Epidermal melanocyte (primary cell): ENCODE measurements around the gene MRPL46.
"Not testable (repeated sequence)": the region's sequence is repeated elsewhere in the genome, so short reads cannot be mapped to it uniquely, and the experiment has no call there.

ENCODE experiments used
- DNase-seq: peaks from one replicate; pipeline ENCODE4 v3.0.0; 2011; ENCODE audit warnings: low spot score; ENCODE audit not compliant: insufficient read length

MRPL46 gene

DNA sequence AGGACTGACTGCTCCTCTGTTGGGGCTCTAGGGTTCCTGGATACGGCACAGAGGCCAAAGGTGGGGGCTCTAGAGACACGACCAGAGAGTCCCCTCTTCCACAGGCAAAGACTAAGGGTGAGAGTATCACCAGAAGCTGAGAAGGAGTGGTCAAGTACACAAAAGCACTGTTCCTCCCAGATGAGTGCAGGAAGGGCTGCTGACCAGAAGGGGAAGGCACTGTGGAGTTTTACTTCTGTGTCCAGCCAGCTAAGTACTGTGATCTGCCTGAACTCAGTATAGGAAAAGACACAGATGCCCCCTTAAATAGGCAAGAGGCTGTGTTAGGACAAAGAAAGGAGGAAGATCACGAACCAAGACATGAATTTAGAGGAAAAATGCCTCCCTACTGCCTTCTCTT is 12.0 kb upstream of the MRPL46 start:
- DNase-seq, result no peak

DNA sequence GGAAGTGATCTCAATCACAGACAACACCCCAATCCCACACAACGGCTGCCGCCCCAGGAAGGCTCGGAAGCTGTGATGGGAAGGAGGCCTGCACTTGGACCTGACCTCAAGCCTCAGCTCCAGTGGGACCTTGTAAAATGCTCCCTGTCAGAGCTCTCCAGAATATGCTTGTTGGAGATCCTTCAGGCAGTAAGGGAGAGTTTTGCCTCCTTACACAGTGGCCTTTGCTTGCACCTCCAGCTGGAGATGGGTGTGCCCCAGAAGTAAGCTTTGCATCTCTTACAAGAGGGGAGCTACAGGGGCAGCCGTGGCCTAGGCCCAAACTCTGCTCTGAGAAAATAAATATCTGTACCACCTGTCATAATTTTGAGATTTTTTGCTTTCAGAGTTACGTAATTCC is 10.7 kb upstream of the MRPL46 start:
- no peak for DNase-seq

DNA sequence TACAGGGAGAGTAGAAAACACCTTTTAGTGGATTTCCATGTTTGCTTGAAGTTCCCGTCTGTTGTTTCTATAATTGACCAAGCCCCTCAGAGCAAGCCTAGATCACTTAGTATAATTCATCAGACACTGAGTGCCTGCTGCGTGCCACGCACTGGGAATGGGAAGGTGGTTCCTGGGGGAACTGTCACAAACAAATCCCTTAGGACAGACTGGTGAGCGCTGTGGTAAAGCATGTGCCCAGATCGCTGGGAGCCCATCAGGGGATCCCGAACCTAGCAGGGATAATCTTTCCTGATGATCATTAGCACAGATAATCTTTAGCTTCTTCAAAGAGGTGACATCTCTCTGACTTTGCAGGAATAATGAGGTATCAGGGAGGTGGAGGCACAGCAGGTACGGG is 9.9 kb upstream of the MRPL46 start:
- DNase-seq, result no peak

DNA sequence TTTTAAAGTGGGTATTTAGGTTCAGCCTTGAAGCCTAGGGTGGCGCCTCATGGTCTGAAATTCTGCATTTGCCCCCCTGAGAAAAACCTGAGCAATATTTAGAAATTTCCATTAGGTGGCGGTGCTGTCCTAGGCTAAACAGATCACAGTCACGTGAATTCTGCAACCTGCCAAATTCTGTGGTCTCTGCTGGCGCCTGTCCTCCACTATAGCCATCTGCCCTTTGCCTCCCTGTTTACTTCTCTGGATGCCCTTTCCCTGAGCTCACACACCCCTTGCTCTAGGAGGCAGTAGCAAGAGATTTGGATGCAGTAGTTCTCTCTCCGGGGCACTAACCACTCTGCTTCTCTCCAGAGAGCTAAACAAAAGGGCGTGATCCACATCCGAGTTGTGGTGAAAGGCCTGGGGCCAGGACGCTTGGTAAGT is 9.5 kb upstream of the MRPL46 start:
- DNase-seq, result no peak

DNA sequence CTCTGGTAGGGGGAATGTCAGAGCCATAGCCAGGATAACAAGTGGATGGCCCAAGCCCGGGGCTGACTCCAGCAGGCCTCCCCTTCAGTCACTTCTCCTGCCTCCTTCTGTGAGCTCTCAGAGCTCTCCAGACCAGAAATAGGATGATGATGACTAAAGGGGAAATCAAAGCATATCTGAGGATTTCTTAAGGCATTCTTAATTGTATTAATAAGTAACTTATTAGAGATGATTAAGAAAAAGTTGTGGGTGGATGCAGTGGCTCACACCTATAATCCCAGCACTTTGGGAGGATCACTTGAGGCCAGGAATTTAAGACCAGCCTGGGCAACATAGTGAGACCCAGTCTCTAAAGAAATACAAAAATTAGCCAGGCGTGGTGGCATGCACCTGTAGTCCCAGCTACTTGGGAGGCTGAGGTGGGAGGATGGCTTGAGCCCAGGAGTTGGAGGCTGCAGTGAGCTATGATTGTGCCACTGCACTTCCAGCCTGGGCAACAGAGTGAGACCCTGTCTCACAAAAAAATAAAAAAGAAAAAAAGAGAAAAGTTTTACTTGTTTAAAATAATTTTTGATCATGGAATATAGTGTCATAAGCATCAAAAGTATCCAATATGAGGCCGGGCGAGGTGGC is 6.6 kb upstream of the MRPL46 start:
- not testable (repeated sequence) for DNase-seq

DNA sequence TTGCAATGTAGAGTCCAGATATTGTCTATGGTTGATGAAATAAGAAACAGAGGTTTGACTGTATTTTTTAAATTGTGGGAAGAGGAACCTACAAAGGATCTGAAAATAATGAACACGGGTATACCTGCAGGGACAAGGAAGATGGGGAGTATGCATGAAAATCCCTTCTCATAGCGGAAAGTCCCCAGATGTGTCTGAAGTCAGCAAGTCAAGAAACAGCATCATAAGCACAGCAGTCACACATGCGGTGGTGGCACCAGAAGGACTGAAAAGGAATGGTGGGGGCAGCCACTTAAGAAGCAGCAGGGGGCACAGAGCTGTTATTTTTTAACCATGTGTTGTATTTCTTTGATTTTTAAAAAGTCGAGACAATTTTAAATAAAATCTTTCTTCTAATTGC is 5.0 kb upstream of the MRPL46 start:
- DNase-seq, result no peak

DNA sequence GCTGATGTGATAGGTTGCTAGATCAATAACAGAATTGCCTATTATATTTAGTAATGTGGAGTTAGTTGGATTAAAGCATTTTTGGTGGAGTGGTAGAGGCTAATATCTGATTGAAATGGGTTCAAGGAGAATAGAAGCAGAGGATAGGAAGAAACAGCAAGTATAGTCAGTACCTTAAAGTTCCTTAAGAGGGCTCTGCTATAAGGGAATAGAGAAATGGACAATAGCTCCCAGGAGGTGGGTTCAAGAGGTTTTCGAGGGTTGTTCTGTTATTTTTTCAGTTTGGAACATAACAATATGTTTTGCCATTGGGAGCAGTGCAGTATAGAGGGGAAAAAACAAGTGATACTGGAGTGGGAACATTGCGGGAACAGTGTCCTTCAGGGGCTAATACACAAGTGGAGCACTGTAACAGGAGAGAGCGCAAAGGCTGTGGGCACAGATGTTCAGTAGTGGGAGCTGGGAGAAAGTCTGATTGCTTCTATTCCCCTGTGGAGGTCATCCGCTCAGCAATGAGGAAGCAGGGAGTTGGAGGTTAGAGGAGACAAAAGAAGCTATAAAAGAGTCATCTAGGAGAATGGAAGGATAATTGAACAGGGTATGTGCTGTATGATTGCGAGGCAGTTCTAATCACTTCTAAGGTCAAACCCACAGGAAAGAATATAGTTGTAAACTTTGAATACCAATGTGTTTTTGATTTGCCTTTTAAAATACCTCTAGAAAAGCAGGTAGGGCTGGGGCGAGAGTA is 3.6 kb upstream of the MRPL46 start:
- DNase-seq, result no peak

DNA sequence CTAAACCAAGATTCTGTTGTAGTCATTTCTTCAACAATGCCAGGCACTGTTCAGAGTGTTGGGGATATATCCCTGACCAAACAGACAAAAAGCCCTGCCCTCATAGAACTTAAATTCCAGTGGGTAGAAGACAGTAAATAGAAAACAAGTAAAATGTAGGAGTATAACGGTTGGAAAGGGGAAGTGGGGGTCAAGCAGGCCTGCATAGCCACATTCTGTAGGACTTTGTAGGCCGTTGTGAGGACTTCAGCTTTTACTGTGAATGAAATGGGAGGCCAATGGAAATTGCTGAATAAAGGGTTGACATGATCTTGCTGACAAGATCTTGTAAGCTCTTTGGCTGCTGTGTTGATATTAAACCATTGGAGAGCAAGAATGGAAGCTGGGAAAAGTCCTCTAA is 2.1 kb upstream of the MRPL46 start:
- no peak for DNase-seq

DNA sequence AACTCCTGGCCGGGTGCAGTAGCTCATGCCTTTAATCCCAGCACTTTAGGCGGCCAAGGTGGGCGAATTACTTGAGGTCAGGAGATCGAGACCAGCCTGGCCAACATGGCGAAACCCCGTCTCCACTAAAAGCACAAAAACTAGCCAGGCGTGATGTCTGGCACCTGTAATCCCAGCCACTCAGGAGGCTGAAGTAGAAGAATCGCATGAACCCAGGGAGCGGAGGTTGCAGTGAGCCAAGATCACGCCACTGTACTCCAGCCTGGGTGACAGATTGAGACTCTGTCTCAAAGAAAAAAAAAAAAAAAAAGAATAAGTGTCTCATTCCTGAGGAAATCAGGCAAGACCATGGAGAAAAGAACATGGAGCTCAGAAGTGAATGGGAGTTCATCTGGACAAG is 1.5 kb upstream of the MRPL46 start:
- not testable (repeated sequence) for DNase-seq

DNA sequence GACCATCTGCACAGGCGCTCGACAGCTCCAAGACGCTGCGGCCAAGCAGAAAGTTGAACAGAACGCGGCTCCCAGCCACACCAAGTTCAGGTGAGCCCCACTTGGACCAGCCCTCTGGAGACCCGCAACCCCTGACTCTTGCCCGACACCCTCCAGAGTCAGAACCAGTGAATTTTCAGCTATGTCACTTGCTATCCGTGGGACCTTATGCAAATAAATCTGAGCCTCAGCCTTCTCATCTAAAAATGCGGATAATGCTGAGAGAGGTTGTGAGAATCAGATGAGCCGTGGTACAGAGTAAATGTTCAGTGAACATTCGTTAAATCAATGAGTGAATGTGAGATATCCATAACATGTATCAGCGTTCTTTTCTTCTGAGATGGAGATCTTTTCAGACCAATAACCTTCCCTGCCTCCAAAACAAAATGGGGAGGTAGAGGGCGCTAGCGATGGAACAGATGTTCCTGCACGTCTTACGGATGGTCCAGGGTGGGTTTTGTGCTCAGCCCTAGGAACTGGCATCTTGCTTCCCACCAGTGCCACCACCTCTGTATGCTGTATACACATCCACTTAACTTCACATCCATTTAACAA is 844 bp upstream of the MRPL46 start:
- DNase-seq, result no peak

DNA sequence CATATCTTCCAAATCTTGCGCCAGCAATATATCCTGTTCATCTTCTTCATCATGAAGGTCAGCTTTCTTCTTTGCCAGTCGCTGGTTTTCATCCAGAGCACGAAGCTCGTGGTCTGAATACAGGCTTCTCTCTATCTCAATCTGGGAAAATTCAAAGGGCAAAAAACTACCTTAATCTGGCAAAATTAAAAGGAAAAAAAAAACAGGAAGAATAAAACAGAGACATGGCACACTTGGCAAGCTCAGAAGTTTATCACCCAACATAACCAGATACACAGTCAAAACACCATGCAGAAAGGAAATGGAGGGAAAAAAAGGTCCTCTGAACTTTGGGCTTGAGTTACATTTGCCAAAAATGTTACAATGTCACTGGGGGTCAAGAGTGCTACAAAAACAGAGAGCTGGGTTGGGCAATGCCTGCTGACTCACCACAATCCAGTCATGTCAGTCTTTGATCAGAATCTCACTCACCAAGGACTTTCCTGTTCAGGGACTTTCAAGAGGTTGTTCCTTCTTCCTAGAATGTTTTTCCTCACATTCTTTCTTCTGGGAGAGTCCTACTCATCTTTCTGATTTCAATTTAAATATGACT is 1.5 kb downstream of the MRPL46 start:
- DNase-seq, result no peak

DNA sequence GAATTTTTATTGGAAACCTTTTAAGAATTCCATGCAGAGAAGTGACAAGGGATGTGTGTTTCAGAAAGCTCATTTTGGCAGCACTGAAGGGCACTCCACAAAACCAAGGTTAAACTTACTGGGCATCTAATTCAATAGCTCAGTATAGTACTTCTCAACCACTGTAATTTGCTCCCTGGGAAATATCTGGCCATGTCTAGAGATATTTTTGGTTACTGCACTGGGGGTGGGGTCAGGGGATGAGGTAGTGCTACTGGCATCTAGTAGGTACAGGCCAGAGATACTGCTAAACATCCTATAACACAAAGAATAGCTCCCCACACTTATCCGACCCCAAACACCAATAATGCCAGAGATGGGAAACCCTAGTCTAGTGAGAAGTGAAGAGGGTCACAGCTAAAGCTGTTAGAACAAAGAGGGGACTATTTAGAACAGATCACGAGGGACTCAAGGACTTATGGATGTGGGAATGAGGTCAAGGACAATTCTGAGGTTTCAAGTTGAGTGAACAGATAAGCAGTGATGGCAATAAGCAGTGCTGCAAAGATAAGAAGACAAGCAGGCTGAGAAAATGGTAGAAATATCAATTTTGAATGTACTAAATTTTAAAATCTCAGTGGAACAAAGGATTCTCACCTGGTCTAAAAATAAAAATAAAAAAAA is 3.2 kb downstream of the MRPL46 start:
- DNase-seq, result no peak

DNA sequence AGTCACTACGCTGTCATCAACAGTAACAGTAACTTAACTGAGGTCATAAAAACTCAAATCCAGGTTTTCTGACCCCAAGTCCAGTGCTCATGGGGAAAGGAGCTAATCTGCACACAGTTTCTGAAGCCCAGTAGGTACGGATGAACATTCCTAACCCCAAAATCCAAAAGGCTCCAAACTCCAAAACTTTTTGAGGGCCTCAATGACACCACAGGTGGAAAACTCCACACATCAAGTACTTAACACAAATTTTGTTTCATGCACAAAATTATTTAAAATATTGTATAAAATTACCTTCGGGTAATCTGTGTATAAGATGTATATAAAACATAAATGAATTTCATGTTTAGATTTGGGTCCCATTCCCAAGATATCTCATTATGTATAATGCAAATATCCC is 10.5 kb downstream of the MRPL46 start:
- no peak for DNase-seq

DNA sequence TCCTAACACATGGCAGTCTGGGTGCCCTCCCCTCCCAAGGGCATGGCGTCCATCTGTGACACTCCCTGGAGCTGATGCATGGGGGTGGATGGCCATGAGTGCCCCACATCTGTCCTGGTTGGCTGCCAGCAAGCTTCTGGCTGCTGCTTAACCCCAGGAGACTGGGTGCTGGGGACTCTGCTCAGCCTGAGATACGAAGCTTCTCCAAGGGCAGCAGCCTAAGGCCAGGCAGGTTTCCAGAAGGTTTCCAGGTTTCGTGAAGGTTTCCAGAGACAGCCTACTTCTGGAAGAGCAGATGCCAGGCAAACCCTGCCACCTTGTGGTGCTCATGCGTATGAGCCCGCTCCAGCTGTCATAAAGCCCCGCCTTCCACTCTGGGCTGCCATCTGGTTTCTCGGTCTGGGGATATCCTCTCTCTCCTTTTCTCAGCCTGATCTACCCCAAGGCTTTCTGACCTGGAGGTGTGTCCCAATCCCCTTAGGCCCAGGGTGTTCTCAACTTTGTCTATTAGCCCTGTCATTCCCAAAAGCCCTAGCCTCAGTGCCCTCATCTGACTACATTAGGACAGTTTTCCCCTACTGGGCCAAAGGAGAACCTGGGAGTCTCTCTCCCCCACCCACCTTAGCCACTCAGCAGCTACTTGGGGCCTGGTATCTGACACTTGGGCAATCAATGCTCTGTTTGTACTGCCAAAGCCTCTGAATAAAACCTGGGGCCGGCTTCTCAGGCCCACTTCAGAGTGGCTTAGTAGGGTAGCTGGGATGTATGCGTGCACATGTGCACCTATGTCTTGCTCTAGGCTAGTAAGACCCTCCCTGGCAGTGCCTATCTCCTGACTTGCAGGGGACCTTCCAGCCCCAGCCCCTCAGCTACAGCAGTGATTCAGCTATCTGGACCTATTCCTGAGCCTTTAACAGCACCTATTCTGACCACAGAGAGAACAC is 12.0 kb downstream of the MRPL46 start:
- peak; percentile 29 for DNase-seq

DNA sequence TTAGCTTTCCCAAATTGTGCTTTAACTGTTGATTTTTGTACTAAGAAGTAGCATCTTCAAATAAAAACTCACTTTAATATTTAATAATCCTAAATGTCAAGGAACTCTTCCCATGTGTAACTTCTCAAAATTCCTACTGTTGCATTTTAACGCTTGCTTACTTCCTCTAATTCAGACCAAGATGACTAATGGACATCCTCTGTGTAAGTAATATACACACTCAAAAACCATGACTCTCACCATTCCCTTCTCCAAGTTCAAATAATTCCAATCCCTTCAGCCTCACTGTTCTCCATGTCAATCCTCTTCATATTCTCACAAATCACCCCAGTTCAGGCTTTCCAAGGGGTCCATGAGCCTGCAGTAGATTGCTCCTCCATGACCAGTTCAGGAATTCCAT is 13.0 kb downstream of the MRPL46 start:
- DNase-seq, result no peak

DNA sequence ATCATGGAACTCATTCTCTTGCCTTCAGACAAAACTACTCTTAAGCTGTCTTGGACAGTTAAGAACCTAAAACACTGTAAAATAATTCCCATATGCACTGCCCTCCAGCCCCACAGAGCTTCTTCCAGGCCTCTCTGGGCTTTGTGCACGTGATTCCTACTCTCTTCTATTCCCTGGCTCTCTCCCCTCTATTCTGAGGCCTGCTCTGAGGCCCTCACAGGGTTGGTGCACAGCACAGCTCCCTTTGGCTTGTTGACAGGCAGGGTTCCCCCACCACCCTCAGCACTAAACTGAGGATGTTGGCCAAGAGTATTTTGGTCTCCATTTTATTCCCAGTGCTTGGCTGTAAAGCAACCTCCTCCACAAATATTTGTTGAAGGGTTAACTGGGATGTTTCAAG is 13.5 kb downstream of the MRPL46 start:
- no peak for DNase-seq

DNA sequence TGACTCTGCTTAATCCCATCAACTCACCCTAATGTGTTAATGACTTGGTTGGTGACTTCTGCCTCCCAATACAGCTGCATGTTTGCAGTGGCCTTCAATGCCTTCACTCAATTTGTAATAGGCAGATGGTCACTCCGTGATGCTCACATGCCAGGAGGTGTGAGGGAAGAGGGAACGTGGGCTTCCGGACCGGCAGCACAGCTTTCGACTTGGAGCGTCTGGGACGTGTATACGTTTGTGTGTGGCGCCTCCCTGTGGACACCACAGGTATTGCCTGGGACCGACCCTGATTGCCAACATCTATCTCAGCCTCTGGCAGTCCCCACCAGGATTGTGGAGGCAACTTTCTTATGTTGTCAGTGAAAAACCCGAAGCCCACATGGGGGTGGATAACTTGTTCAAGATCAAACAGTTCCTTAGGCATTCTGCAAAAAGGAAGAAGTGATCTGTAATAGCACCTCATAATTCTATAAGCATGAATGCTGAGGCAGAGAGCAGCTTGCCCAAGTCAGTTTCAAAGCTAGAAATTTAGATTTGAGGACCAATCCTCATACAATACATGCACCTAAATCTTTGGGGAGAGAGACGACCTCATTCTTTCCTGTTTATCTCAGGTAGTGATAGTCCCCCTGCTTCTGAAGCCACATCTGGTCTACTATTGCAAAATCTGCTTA is 16.9 kb downstream of the MRPL46 start:
- DNase-seq, result no peak

DNA sequence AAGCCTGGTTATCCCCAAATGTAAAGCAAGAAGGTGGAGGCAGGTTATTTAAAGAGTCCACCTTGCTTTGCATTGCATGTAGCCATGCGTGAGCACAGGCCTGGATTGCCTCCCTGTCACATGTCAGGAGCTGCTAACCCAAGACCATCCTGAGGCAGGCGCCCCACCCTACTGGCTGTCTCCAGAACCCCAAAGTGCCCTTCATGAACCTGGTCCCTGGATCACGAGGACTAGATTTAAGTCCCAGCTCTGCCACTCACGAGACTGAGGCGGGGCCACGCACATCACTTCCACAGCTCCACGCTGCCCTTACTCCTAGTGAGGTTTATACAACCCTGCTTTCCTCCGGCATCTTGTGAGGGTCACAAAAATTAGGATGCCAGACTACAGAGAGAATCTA is 17.6 kb downstream of the MRPL46 start:
- no peak for DNase-seq

DNA sequence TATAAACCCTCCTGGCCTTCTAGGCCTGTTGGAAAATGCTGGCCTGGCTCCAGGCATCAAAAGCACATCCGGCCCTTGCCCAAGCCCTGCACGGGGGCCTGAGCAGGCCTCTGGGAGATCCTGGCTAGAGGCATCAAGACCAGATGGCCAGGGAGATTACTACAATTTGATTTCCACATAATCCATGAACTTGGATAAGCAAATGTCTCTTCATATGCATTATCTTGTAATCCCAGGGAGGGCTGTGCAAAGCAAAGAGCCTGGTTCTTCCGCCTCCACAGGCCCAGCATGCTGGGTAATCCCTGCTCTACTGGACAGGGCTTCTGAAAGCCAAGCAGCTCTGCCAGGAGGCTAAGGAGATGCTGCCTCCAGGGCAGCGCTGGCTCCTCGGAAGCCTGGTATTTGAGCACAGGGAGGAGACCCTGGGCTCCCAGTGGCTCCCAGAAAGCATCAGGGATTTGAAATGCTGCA is 18.2 kb downstream of the MRPL46 start:
- DNase-seq, result no peak

DNA sequence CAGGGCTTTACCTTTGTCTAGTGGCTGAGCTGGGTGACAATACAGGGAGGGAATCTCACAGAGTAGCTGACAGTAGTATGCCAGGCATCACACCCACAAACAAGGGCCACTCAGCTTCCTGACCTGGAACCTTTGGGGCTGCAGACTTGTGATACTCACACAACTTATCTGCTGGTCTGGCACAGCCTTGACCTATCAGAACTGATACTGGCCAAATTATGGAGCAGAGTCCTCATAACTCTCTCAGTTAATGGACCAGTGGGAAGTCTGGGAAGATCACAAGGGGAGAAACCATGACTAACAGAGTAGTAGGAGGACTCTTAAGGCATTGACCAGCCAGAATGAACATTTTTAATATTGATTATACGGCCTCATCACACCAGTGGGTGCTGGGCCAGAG is 19.4 kb downstream of the MRPL46 start:
- DNase-seq, result no peak
